Esophagus muscularis mucosa (tissue), 3 donors: ENCODE measurements around the gene AKR1C2.
"Not testable (repeated sequence)": the region's sequence is repeated elsewhere in the genome, so short reads cannot be mapped to it uniquely, and the experiment has no call there.

Experiments
- EP300 ChIP-seq: sonication (generic); formaldehyde crosslinking; IDR thresholded peaks from one replicate; pipeline ENCODE4 v1.6.1; 2017; ENCODE audit warnings: antibody characterized with exemption
- TF ChIP-seq, protein P1 (sequence below), 3 experiments: fragments of 200-600 bp in 2 of 3; fragments of 450-650 bp in 1 of 3; sonication (generic) in 2 of 3; IDR thresholded peaks; one replicate each; pipeline ENCODE4 v1.5.1; 2017 to 2019; ENCODE audit warnings: antibody characterized with exemption in 3 of 3, mild to moderate bottlenecking in 2 of 3, moderate library complexity in 1 of 3

DNA sequence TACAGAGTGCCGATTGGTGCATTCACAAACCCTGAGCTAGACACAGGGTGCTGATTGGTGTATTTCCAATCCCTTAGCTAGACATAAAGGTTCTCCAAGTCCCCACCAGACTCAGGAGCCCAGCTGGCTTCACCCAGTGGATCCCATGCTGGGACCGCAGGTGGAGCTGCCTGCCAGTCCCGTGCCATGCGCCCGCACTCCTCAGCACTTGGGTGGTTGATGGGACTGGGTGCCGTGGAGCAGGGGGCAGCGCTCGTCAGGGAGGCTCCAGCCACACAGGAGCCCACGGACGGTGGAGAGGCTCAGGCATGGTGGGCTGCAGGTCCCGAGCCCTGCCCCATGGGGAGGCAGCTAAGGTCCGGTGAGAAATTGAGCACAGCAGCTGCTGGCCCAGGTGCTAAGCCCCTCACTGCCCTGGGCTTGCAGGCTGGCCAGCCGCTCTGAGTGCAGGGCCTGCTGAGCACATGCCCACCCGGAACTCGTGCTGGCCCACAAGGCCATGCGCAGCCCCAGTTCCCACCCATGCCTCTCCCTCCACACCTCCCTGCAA lies 49.4 kb upstream of the AKR1C2 start:
- TF ChIP-seq, protein P1, sequence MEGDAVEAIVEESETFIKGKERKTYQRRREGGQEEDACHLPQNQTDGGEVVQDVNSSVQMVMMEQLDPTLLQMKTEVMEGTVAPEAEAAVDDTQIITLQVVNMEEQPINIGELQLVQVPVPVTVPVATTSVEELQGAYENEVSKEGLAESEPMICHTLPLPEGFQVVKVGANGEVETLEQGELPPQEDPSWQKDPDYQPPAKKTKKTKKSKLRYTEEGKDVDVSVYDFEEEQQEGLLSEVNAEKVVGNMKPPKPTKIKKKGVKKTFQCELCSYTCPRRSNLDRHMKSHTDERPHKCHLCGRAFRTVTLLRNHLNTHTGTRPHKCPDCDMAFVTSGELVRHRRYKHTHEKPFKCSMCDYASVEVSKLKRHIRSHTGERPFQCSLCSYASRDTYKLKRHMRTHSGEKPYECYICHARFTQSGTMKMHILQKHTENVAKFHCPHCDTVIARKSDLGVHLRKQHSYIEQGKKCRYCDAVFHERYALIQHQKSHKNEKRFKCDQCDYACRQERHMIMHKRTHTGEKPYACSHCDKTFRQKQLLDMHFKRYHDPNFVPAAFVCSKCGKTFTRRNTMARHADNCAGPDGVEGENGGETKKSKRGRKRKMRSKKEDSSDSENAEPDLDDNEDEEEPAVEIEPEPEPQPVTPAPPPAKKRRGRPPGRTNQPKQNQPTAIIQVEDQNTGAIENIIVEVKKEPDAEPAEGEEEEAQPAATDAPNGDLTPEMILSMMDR (IDR thresholded peaks at IDR 0.05), result not testable (repeated sequence)
- TF ChIP-seq EP300, result not testable (repeated sequence)
